Peyer's patch (tissue), 4 donors: Measurements from ENCODE around the gene OPCML. TPM values are rescaled to one million over a fixed set of nuclear protein-coding genes. Genes with fewer than 3 reads are reported as not detected.
A peak's percentile ranks its signal among the peaks of the same experiment; 100 is the strongest.

Experiments
- DNase-seq, 3 donors: peaks; one replicate each; pipeline ENCODE4 v3.0.0-alpha.2; 2017 to 2019
- H3K27ac ChIP-seq, 4 donors: fragments of 200-600 bp; sonication (generic); one replicate each; pipeline ENCODE4 v1.5.1; 2016 to 2019
- H3K27me3 ChIP-seq, 2 donors: fragments of 200-600 bp; sonication (generic); one replicate each; pipeline ENCODE4 v1.5.1; 2019
- H3K36me3 ChIP-seq, 3 donors: fragments of 200-600 bp; sonication (generic); one replicate each; pipeline ENCODE4 v1.5.1; 2016 to 2019
- H3K4me1 ChIP-seq, 4 donors: fragments of 200-600 bp; sonication (generic); one replicate each; pipeline ENCODE4 v1.5.1; 2016 to 2019
- H3K4me3 ChIP-seq, 4 donors: fragments of 200-600 bp; sonication (generic); 1 replicate in 3 of 4; 2 replicates in 1 of 4; pipeline ENCODE4 v1.5.1; 2016 to 2019; ENCODE audit warnings: mild to moderate bottlenecking in 1 of 4
- H3K9me3 ChIP-seq, 4 donors: fragments of 200-600 bp; sonication (generic); one replicate each; pipeline ENCODE4 v1.5.1; 2016 to 2019; ENCODE audit warnings: mild to moderate bottlenecking in 1 of 4
- POLR2A ChIP-seq, 2 donors: fragments of 450-650 bp; IDR thresholded peaks; one replicate each; pipeline ENCODE4 v1.5.1; 2017; ENCODE audit warnings: antibody characterized with exemption in 2 of 2, mild to moderate bottlenecking in 2 of 2, moderate library complexity in 2 of 2
- total RNA-seq, 4 donors: library from RNA; depleted of rRNA; stranded (reverse); fragments of >200 nt; gene quantifications; one replicate each; pipeline ENCODE4 v1.1.0, GENCODE V29; 2016
- TF ChIP-seq, protein P1 (sequence below), 6 experiments: fragments of 450-650 bp in 4 of 6; fragments of 200-600 bp in 2 of 6; sonication (generic) in 1 of 6; IDR thresholded peaks; one replicate each; pipeline ENCODE4 v1.5.1; 2017 to 2019; ENCODE audit warnings: antibody characterized with exemption in 6 of 6, mild to moderate bottlenecking in 3 of 6, moderate library complexity in 1 of 6

OPCML gene
- total RNA-seq, 4 donors from 2014 or later: not detected

DNA sequence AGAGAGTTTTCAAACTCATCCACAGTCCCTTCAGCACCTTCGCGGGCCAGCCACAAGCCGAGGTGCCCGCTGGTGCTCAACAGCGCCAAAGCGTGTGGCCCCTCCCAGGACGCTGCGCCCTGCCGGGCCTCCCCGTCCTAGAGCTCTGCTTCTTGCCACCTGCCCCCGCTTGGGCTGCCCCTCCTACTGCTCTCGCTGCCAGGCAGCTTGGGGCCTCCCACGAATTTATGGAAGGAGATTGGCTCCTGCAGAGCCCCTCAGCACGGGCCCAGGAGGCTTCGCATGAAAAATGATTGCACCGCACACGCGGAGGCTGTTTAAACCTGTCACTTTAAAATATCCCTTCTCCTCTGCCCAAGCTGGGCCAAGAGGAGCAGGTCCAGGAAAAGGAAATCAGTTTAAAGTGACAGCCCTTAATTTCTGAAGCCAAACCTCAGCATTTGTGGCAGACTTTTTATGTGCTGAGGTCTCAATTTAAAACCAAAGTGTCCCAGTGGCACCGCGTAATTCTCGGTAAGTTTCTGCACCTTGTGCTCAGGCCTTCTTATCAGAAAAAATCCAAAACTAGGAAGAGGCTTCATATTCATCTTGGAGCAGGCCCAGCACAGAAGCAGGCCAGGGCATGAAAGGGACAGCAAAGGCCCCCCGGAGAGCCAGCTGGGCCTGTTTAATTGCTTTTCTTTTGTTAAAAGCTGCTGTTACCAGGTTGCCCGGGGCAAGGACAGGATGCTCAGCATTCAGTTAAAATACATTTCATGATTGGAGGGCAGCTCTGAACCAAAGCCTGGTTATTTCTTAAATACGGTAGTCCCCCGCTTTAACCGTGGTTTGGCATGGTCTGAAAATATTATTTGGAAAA lies 303.6 kb downstream of the OPCML start:
- Histone ChIP-seq H3K36me3 (no peaks in the 10 kb centered on the region), H3K27me3 (no peaks in the 10 kb centered on the region), H3K9me3 (no peaks in the 10 kb centered on the region), H3K27ac (peak overlapping the region in 3 of 4 donors; percentile 35 to 73 (median 66)), H3K4me3 (peak overlapping the region in 2 of 4 donors; percentile 11 to 16), H3K4me1 (peaks cover 0 to 23% (median 3%) of the 10 kb centered on the region in 4 donors)
- DNase-seq: peak in 1 of 3 donors; percentile 72
- TF ChIP-seq, protein P1, sequence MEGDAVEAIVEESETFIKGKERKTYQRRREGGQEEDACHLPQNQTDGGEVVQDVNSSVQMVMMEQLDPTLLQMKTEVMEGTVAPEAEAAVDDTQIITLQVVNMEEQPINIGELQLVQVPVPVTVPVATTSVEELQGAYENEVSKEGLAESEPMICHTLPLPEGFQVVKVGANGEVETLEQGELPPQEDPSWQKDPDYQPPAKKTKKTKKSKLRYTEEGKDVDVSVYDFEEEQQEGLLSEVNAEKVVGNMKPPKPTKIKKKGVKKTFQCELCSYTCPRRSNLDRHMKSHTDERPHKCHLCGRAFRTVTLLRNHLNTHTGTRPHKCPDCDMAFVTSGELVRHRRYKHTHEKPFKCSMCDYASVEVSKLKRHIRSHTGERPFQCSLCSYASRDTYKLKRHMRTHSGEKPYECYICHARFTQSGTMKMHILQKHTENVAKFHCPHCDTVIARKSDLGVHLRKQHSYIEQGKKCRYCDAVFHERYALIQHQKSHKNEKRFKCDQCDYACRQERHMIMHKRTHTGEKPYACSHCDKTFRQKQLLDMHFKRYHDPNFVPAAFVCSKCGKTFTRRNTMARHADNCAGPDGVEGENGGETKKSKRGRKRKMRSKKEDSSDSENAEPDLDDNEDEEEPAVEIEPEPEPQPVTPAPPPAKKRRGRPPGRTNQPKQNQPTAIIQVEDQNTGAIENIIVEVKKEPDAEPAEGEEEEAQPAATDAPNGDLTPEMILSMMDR (IDR thresholded peaks at IDR 0.05): no peak
- no peak for TF ChIP-seq POLR2A (IDR thresholded peaks at IDR 0.05)

DNA sequence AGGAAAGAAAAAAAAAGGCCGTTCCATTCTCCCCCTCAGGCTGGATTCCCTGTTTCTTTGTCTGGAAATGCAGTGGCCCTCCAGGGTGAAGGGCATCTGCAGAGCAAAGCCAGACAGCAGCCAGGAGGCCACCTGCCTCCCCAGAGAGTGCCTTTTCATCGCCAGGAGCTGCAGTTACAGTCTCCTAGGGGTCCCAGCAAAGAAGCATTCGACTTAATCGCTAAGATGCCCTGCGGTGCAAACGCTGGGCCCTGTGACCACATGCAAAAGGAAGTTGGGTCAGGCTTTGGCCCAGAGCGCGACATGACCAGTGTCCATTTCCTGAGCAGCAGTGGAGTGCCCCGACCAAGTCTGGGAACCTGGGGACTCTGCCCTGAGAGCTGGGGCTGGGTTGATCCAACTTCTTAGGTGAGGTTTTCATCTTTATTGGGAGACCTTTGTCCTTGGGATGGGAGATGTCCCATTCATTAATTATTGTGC lies 304.6 kb downstream of the OPCML start:
- peaks cover 0 to 23% (median 3%) of the 10 kb centered on the region in 4 donors for H3K4me1 ChIP-seq
- DNase-seq: peak in 2 of 3 donors; percentile 67 to 70
- no peaks in the 10 kb centered on the region for H3K9me3 ChIP-seq
- no peaks in the 10 kb centered on the region for H3K36me3 ChIP-seq
- no peaks in the 10 kb centered on the region for H3K27me3 ChIP-seq
- H3K4me3 ChIP-seq: no peak overlapping the region
- peak overlapping the region in 2 of 4 donors; percentile 34 to 66 for H3K27ac ChIP-seq
- no peak for TF ChIP-seq POLR2A (IDR thresholded peaks at IDR 0.05)
- TF ChIP-seq, protein P1 (IDR thresholded peaks at IDR 0.05): no peak

DNA sequence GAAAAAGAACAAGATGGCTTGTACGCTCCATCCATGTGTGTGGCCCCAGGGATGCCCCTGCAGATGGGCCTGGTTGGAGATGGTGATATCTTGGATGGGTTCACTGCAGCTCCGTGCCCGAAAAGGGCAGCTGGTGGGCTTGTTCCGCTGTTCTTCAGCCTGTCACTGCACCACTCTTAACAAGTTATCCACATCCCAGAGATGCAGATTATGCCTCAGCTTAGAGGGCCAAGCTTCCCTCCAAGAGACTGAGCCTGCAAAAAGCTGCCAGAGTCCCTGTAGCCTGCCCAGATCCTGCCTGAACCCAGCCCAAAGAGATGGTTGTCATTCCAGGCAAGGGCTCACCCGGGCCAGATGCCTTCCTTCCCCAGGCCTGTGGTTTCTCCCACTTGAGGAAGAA lies 308.0 kb downstream of the OPCML start:
- no peak for TF ChIP-seq POLR2A (IDR thresholded peaks at IDR 0.05)
- Histone ChIP-seq H3K4me1 (peaks cover 0 to 19% (median 3%) of the 10 kb centered on the region in 4 donors), H3K27me3 (no peaks in the 10 kb centered on the region), H3K36me3 (no peaks in the 10 kb centered on the region), H3K4me3 (no peak overlapping the region), H3K9me3 (no peaks in the 10 kb centered on the region), H3K27ac (no peak overlapping the region)
- no peak for DNase-seq

- H3K4me1 ChIP-seq: peaks cover 0 to 5% (median 0%) of the 10 kb centered on the region in 4 donors
- no peaks in the 10 kb centered on the region for H3K9me3 ChIP-seq
- TF ChIP-seq, protein P1 (IDR thresholded peaks at IDR 0.05): no peak
- TF ChIP-seq POLR2A (IDR thresholded peaks at IDR 0.05): no peak
- DNase-seq: no peak
- H3K27ac ChIP-seq: no peak overlapping the region
- no peaks in the 10 kb centered on the region for H3K27me3 ChIP-seq
- no peaks in the 10 kb centered on the region for H3K36me3 ChIP-seq
- no peak overlapping the region for H3K4me3 ChIP-seq
Measured at GRCh38 chr11:133222425-133223330, 309.6 kb downstream of the OPCML start.

DNA sequence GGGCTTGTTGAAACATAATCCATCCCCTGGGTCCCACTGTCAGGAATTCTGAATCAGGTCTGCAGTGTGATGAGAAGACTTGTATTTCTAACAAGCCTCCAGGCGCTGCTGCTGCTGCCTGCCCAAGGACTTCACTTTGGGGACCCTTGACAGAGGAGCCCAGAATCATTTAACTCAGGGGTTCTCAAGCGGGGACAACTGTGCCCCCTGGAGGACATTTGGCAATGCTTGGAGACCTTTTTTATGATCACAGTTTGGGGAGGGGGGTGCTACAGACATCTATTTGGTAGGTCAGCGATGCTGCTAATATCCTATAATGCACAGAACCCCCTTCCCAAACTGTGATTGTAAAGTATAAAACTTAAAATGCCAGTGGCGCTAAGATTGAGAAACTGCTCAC lies 312.8 kb downstream of the OPCML start:
- TF ChIP-seq, protein P1 (IDR thresholded peaks at IDR 0.05): no peak
- TF ChIP-seq POLR2A (IDR thresholded peaks at IDR 0.05): no peak
- no peak overlapping the region for H3K4me3 ChIP-seq
- no peaks in the 10 kb centered on the region for H3K27me3 ChIP-seq
- H3K36me3 ChIP-seq: no peaks in the 10 kb centered on the region
- no peaks in the 10 kb centered on the region for H3K4me1 ChIP-seq
- no peak overlapping the region for H3K27ac ChIP-seq
- no peak for DNase-seq
- H3K9me3 ChIP-seq: no peaks in the 10 kb centered on the region
